GM12878 (cell line): ENCODE measurements around the gene EHD1. TPM values are rescaled to one million over a fixed set of nuclear protein-coding genes. Genes with fewer than 3 reads are reported as not detected.

Experiments
- ATAC-seq: fragments of 200-7000 bp; cut with Tn5 transposase; 3 replicates; pipeline ENCODE4 v1.9.1; 2020; ENCODE audit warnings: mild to moderate bottlenecking, moderate library complexity
- BruUV-seq: library from RNA; stranded (reverse); fragments of 400-500 nt; replicated peaks from 2 replicates; lab custom pipeline; 2021; lab: Mats Ljungman, UMichigan
- CTCF ChIA-PET: fragments of 300-600 bp; sonication (Branson Sonifier 250); formaldehyde crosslinking; extraction: SDS; loops from one replicate; lab custom pipeline; 2021; ENCODE audit warnings: inconsistent platforms; lab: Yijun Ruan, JAX
- POLR2A ChIA-PET: fragments of 350-600 bp; formaldehyde crosslinking; extraction: SDS; loops from one replicate; lab custom pipeline; 2021; ENCODE audit warnings: inconsistent platforms; lab: Charles Lee
- RAD21 ChIA-PET: fragments of 300-600 bp; sonication (Branson Sonifier 250); formaldehyde crosslinking; loops from one replicate; lab custom pipeline; 2023; ENCODE audit warnings: antibody characterized with exemption; ENCODE audit not compliant: unreplicated experiment; lab: Charles Lee
- SMC1A ChIA-PET: fragments of 300-600 bp; sonication (Branson Sonifier 250); formaldehyde crosslinking; loops from one replicate; lab custom pipeline; 2023; ENCODE audit not compliant: unreplicated experiment, uncharacterized antibody; lab: Charles Lee
- DNase-seq: peaks from one replicate; pipeline ENCODE4 v3.0.0-alpha.2; 2011; ENCODE audit warnings: low read depth, low spot score
- FAIRE-seq: peaks from 3 replicates; lab custom pipeline; 2011; peaks lifted over from hg19 to GRCh38; lab: Jason Lieb, UNC
- H2AFZ ChIP-seq: 2 replicates; pipeline ENCODE4 v1.6.0; 2011; ENCODE audit warnings: low read depth, low read length, control low read depth; ENCODE audit not compliant: control insufficient read depth
- H3K27ac ChIP-seq: 2 replicates; pipeline ENCODE4 v1.5.1; 2011; ENCODE audit warnings: control low read depth; ENCODE audit not compliant: control insufficient read depth, insufficient read depth
- H3K27me3 ChIP-seq, 2 experiments: replicated peaks in 1 of 2; 2 replicates each; pipeline versions ENCODE4 v1.6.0 to v1.6.1; 2011; ENCODE audit warnings: low read length in 1 of 2; ENCODE audit not compliant: control insufficient read depth in 2 of 2, insufficient read depth in 2 of 2
- H3K36me3 ChIP-seq, 2 experiments: 2 replicates each; pipeline ENCODE4 v1.5.1; 2011; ENCODE audit warnings: low read length in 1 of 2; ENCODE audit not compliant: control insufficient read depth in 2 of 2, insufficient read depth in 2 of 2
- H3K4me1 ChIP-seq: 2 replicates; pipeline ENCODE4 v1.6.1; 2011; ENCODE audit warnings: mild to moderate bottlenecking, low read length, moderate library complexity, mixed read lengths; ENCODE audit not compliant: control insufficient read depth, insufficient read depth
- H3K4me2 ChIP-seq: 2 replicates; pipeline ENCODE4 v1.6.0; 2011; ENCODE audit warnings: control low read depth; ENCODE audit not compliant: control insufficient read depth, insufficient read depth
- H3K4me3 ChIP-seq: fragments of 200-600 bp; sonication (generic); 2 replicates; pipeline ENCODE4 v1.5.1; 2016
- H3K79me2 ChIP-seq: 2 replicates; pipeline ENCODE4 v1.6.0; 2011; ENCODE audit warnings: low read length; ENCODE audit not compliant: control insufficient read depth, insufficient read depth
- H3K9ac ChIP-seq: 2 replicates; pipeline ENCODE4 v1.8.0; 2011; ENCODE audit warnings: low read length, control low read depth, mixed read lengths; ENCODE audit not compliant: control insufficient read depth, insufficient read depth
- H3K9me3 ChIP-seq: replicated peaks from 3 replicates; pipeline ENCODE4 v1.5.1; 2011; ENCODE audit warnings: mild to moderate bottlenecking, low read length; ENCODE audit not compliant: control insufficient read depth, insufficient read depth
- H4K20me1 ChIP-seq: 2 replicates; pipeline ENCODE4 v1.6.0; 2011; ENCODE audit not compliant: control insufficient read depth, insufficient read depth
- BHLHE40 ChIP-seq, 2 experiments: fragments of 450-650 bp in 1 of 2; IDR thresholded peaks; 2 replicates each; pipeline ENCODE4 v1.6.1; 2011 to 2017; ENCODE audit warnings: low read depth in 2 of 2, borderline replicate concordance in 1 of 2, improper control_type of control experiment in 1 of 2, low read length in 1 of 2, mild to moderate bottlenecking in 1 of 2
- CHD1 ChIP-seq: IDR thresholded peaks from 2 replicates; pipeline ENCODE4 v1.6.1; 2012; ENCODE audit warnings: low read depth, low read length, improper control_type of control experiment
- IKZF2 ChIP-seq, 2 experiments: fragments of 450-650 bp; IDR thresholded peaks; 2 replicates each; pipeline ENCODE4 v1.6.1; 2017; ENCODE audit warnings: mild to moderate bottlenecking in 2 of 2, moderate library complexity in 2 of 2
- NR2F1 ChIP-seq: fragments of 450-650 bp; conservative IDR thresholded peaks from 2 replicates; pipeline ENCODE4 v1.6.1; 2017; ENCODE audit warnings: mild to moderate bottlenecking
- POLR2A ChIP-seq: IDR thresholded peaks from 2 replicates; pipeline ENCODE4 v1.6.1; 2011; ENCODE audit warnings: low read depth, mild to moderate bottlenecking, low read length
- SPI1 ChIP-seq: IDR thresholded peaks from 2 replicates; pipeline ENCODE4 v1.6.1; 2011; ENCODE audit warnings: low read depth, mild to moderate bottlenecking, low read length, moderate library complexity, borderline replicate concordance; ENCODE audit not compliant: insufficient read depth
- WGBS: methylation state at CpG from one replicate; pipeline ENCODE4 v1.1.6; 2016; ENCODE audit warnings: low lambda C conversion rate; ENCODE audit not compliant: insufficient replicate concordance, insufficient coverage; ENCODE audit errors: missing lambda C conversion rate; 5-methylcytosine and 5-hydroxymethylcytosine counted together
- in situ Hi-C: fragments of 300-500 bp; cut with MboI; formaldehyde crosslinking; loops from 9 replicates; pipeline ENCODE4 v1.14.3; 2018; ENCODE audit warnings: mixed read lengths
- intact Hi-C: fragments of 100-400 bp; cut with micrococcal nuclease; formaldehyde crosslinking; loops from one replicate; pipeline ENCODE4 v1.14.2; 2022; ENCODE audit not compliant: unreplicated experiment
- polyA plus RNA-seq, 11 experiments: library from polyadenylated mRNA; depleted of rRNA in 4 of 11; unstranded in 6 of 11; stranded (reverse) in 5 of 11; fragments of >200 nt; fragmentation: Nextera tagmentation in 4 of 11; fragmentation: Illumina TruSeq in 1 of 11; extraction: Ambion mirVana in 4 of 11; extraction: Trizol in 1 of 11; gene quantifications; 1 replicate in 1 of 11; 2 replicates in 10 of 11; pipeline versions ENCODE4 v1.2.1 to v1.2.3, GENCODE V29; 2011 to 2016; ENCODE audit warnings: inconsistent platforms in 2 of 11, missing spikeins in 2 of 11, low read depth in 1 of 11
- total RNA-seq, 4 experiments: library from RNA; depleted of rRNA in 3 of 4; stranded (reverse); fragments of >200 nt in 3 of 4; fragmentation: Illumina TruSeq in 1 of 4; extraction: Trizol in 1 of 4; gene quantifications; 2 replicates each; pipeline versions ENCODE4 v1.2.1 to v1.2.3, GENCODE V29; 2013 to 2021
- TF ChIP-seq, protein P1 (sequence below): IDR thresholded peaks from 2 replicates; pipeline ENCODE4 v1.6.1; 2012; ENCODE audit warnings: improper control_type of control experiment, low read depth, low read length; ENCODE audit not compliant: insufficient replicate concordance

Gene EHD1
- total and polyA plus RNA-seq, 10 of the 15 experiments (the other 5 are each of a cell fraction or from before 2014, with no cell fraction given), result 1.0 to 165 (median 66.5) TPM

- Histone ChIP-seq H3K9me3 (no peaks in the 10 kb centered on the region), H3K4me3 (no peak overlapping the region), H3K36me3 (peaks cover 0 to 3% of the 10 kb centered on the region in 2 experiments; a peak in 1 of 4 replicates), H3K79me2 (no peaks in the 10 kb centered on the region), H3K4me2 (no peak overlapping the region), H3K9ac (no peak overlapping the region), H3K4me1 (peaks cover 2% of the 10 kb centered on the region; the same call in 1 of the 2 replicates), H2AFZ (no peak overlapping the region), H3K27ac (no peak overlapping the region), H3K27me3 (no peaks in the 10 kb centered on the region), H4K20me1 (no peaks in the 10 kb centered on the region)
- RAD21 ChIA-PET, result interaction anchor here (0.8 to 5.7 kb wide), 11 partner anchors 12 to 104 kb away, joined by 3 to 101 read pairs (median 4); partner anchors contain the start of gene BATF2
- SMC1A ChIA-PET, result interaction anchor here (0.6 to 7.2 kb wide), 11 partner anchors 13 to 617 kb away, joined by 3 to 138 read pairs (median 4); no protein-coding TSS in a partner anchor
- in situ Hi-C loops (loop anchor here (5.0 kb wide), 1 partner anchor 46 kb away; no protein-coding TSS in a partner anchor), intact Hi-C loops (loop anchor here (1.0 kb wide), 1 partner anchor 46 kb away; no protein-coding TSS in a partner anchor)
- CTCF ChIA-PET, result interaction anchor here (0.8 to 30.0 kb wide), 11 partner anchors 9 to 222 kb away, joined by 3 to 1208 read pairs (median 4); partner anchors contain the start of genes CDC42BPG and EHD1
- FAIRE-seq, result no peak
- no TSS peak for BruUV-seq
- peak; percentile 73 for ATAC-seq
- WGBS, result 67% methylated on average over 23 of the region's 25 CpGs
- TF ChIP-seq IKZF2 (IDR thresholded peaks at IDR 0.05), result 0 out of 4 replicates have a peak, but pooled peaks of 1 of the 2 experiments have one; percentile 9
- peak; percentile 47 for TF ChIP-seq NR2F1
- 0 out of 4 replicates have a peak, but pooled peaks of 1 of the 2 experiments have one; percentile 11 for TF ChIP-seq BHLHE40 (IDR thresholded peaks at IDR 0.05; ENCODE audit: borderline replicate concordance in 1 of 2, low read depth in 2 of 2, low read length in 1 of 2)
- peak; percentile 10; the same call in 1 of the 2 replicates for TF ChIP-seq POLR2A
- TF ChIP-seq, protein P1, sequence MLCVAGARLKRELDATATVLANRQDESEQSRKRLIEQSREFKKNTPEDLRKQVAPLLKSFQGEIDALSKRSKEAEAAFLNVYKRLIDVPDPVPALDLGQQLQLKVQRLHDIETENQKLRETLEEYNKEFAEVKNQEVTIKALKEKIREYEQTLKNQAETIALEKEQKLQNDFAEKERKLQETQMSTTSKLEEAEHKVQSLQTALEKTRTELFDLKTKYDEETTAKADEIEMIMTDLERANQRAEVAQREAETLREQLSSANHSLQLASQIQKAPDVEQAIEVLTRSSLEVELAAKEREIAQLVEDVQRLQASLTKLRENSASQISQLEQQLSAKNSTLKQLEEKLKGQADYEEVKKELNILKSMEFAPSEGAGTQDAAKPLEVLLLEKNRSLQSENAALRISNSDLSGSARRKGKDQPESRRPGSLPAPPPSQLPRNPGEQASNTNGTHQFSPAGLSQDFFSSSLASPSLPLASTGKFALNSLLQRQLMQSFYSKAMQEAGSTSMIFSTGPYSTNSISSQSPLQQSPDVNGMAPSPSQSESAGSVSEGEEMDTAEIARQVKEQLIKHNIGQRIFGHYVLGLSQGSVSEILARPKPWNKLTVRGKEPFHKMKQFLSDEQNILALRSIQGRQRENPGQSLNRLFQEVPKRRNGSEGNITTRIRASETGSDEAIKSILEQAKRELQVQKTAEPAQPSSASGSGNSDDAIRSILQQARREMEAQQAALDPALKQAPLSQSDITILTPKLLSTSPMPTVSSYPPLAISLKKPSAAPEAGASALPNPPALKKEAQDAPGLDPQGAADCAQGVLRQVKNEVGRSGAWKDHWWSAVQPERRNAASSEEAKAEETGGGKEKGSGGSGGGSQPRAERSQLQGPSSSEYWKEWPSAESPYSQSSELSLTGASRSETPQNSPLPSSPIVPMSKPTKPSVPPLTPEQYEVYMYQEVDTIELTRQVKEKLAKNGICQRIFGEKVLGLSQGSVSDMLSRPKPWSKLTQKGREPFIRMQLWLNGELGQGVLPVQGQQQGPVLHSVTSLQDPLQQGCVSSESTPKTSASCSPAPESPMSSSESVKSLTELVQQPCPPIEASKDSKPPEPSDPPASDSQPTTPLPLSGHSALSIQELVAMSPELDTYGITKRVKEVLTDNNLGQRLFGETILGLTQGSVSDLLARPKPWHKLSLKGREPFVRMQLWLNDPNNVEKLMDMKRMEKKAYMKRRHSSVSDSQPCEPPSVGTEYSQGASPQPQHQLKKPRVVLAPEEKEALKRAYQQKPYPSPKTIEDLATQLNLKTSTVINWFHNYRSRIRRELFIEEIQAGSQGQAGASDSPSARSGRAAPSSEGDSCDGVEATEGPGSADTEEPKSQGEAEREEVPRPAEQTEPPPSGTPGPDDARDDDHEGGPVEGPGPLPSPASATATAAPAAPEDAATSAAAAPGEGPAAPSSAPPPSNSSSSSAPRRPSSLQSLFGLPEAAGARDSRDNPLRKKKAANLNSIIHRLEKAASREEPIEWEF, result no peak
- peak; percentile 27; the same call in 1 of the 2 replicates for TF ChIP-seq SPI1
- TF ChIP-seq CHD1, result no peak
- no peak for DNase-seq
- POLR2A ChIA-PET, result interaction anchor here (0.8 to 1.7 kb wide), 4 partner anchors 14 to 44 kb away, joined by 3 to 5 read pairs (median 4); no protein-coding TSS in a partner anchor
Observed at GRCh38 chr11:64893194-64894069, 15.0 kb upstream of the EHD1 start.
